Loucy (cell line): Measurements from ENCODE around the gene CPEB3.

ENCODE experiments used
- H2AFZ ChIP-seq: fragments of 200-600 bp; sonication (generic); 2 replicates; pipeline ENCODE4 v1.6.0; 2016; ENCODE audit warnings: antibody characterized with exemption, mild to moderate bottlenecking, low read length, moderate library complexity
- H3F3A ChIP-seq: fragments of 200-600 bp; 2 replicates; pipeline ENCODE4 v1.6.0; 2016; ENCODE audit warnings: antibody characterized with exemption, low read depth, mild to moderate bottlenecking
- H3K27me3 ChIP-seq: fragments of 200-600 bp; sonication (generic); 2 replicates; pipeline ENCODE4 v1.6.1; 2014; ENCODE audit warnings: low read length, mild to moderate bottlenecking; ENCODE audit not compliant: insufficient read depth, poor library complexity, severe bottlenecking
- H3K36me3 ChIP-seq: fragments of 200-600 bp; sonication (generic); 2 replicates; pipeline ENCODE4 v1.6.1; 2016; ENCODE audit warnings: low read length; ENCODE audit not compliant: insufficient read depth
- H3K4me1 ChIP-seq: fragments of 200-600 bp; sonication (generic); 2 replicates; pipeline ENCODE4 v1.5.1; 2014; ENCODE audit warnings: low read length, mild to moderate bottlenecking; ENCODE audit not compliant: insufficient read depth, poor library complexity, severe bottlenecking
- H3K4me2 ChIP-seq: fragments of 200-600 bp; sonication (generic); 2 replicates; pipeline ENCODE4 v1.6.0; 2014; ENCODE audit warnings: antibody characterized with exemption, low read length, low read depth, mild to moderate bottlenecking; ENCODE audit not compliant: poor library complexity, severe bottlenecking
- H3K4me3 ChIP-seq: fragments of 200-600 bp; sonication (generic); 2 replicates; pipeline ENCODE4 v1.5.1; 2014; ENCODE audit warnings: low read length, mild to moderate bottlenecking, mixed read lengths; ENCODE audit not compliant: poor library complexity, severe bottlenecking
- H3K79me2 ChIP-seq: fragments of 200-600 bp; sonication (generic); 2 replicates; pipeline ENCODE4 v1.6.1; 2014; ENCODE audit warnings: low read length; ENCODE audit not compliant: insufficient read depth
- H3K9ac ChIP-seq: fragments of 200-600 bp; sonication (generic); 2 replicates; pipeline ENCODE4 v1.6.0; 2014; ENCODE audit warnings: mild to moderate bottlenecking, low read depth, low read length, moderate library complexity; ENCODE audit not compliant: poor library complexity, severe bottlenecking
- H3K9me2 ChIP-seq: fragments of 200-600 bp; sonication (generic); replicated peaks from 2 replicates; pipeline ENCODE4 v1.6.1; 2016; ENCODE audit warnings: low read depth, low read length, mixed read lengths
- H3K9me3 ChIP-seq: fragments of 200-600 bp; sonication (generic); 2 replicates; pipeline ENCODE4 v1.6.1; 2014; ENCODE audit warnings: mild to moderate bottlenecking, antibody characterized with exemption, low read length, low read depth; ENCODE audit not compliant: insufficient read depth
- H4K20me1 ChIP-seq: fragments of 200-600 bp; sonication (generic); 2 replicates; pipeline ENCODE4 v1.6.0; 2014; ENCODE audit warnings: antibody characterized with exemption, low read length, mild to moderate bottlenecking; ENCODE audit not compliant: insufficient read depth, poor library complexity, severe bottlenecking
- CTCF ChIP-seq: fragments of 200-600 bp; sonication (generic); conservative IDR thresholded peaks from 2 replicates; pipeline ENCODE4 v1.5.1; 2014; ENCODE audit warnings: mild to moderate bottlenecking, antibody characterized with exemption, low read length
- EZH2phosphoT487 ChIP-seq: fragments of 200-600 bp; IDR thresholded peaks from 2 replicates; pipeline ENCODE4 v1.6.1; 2018; ENCODE audit warnings: antibody characterized with exemption, mild to moderate bottlenecking, moderate library complexity, borderline replicate concordance

The CPEB3 gene

DNA sequence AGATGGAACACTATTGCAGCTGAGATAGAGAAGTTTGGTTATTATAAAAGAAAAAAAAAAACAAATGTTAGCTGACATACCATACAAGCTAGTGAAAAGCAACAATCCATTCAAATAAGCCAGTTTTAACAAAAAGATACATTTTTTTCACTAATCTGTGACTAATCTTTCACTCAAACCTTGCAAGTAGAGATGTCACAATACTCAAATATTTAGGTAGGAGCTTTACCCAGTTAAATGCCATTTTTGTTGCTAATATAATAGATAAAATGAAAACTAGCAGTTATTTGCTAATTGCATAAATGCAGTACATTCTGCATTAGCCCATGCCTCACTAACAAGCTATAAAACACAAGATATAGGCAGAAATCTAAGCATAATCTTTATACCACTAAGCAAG is 243.7 kb downstream of the CPEB3 start:
- Histone ChIP-seq H3K9ac (peak overlapping the region; percentile 6), H2AFZ (no peak overlapping the region), H3K4me2 (peak overlapping the region; percentile 63), H3K4me3 (no peak overlapping the region), H3K4me1 (peaks cover 13% of the 10 kb centered on the region), H3K79me2 (no peaks in the 10 kb centered on the region), H4K20me1 (no peaks in the 10 kb centered on the region), H3F3A (0 out of 2 replicates have a peak, but pooled peaks cover 4% of the 10 kb centered on the region), H3K9me3 (no peaks in the 10 kb centered on the region), H3K9me2 (no peaks in the 10 kb centered on the region), H3K36me3 (no peaks in the 10 kb centered on the region), H3K27me3 (no peaks in the 10 kb centered on the region)
- no peak for TF ChIP-seq CTCF
- no peak for TF ChIP-seq EZH2phosphoT487

DNA sequence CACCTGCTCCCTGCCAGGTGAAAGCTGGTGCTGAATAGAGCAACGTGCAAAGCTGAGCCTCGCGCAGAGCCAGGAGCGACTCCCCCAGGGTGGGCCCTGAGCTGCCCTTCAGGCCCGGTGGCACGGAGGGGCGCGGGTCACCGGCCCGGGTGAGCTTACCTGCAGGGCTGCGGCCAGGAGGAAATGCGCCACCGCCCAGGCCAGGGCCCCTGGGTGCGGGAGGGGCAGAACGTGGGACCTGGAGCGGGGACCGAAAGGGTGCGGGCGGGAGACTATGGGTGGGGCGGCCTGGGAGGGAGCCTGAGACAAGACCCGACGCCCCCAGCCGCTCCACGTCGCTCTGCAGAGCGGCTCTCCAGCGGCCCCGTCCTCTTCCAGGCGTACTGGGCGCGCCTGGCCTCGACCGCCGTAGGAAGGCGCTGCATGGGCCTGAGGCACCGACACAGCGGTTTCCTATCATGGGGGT is 245.2 kb downstream of the CPEB3 start:
- Histone ChIP-seq H3K4me3 (no peak overlapping the region), H3K27me3 (no peaks in the 10 kb centered on the region), H3K9me2 (no peaks in the 10 kb centered on the region), H3K4me1 (peaks cover 13% of the 10 kb centered on the region), H3K9me3 (no peaks in the 10 kb centered on the region), H4K20me1 (no peaks in the 10 kb centered on the region), H3K9ac (no peak overlapping the region), H3K36me3 (no peaks in the 10 kb centered on the region), H3K79me2 (no peaks in the 10 kb centered on the region), H2AFZ (no peak overlapping the region), H3K4me2 (no peak overlapping the region), H3F3A (0 out of 2 replicates have a peak, but pooled peaks cover 4% of the 10 kb centered on the region)
- no peak for TF ChIP-seq CTCF
- TF ChIP-seq EZH2phosphoT487: no peak

GRCh38 chr10:92042541-92042940 is 248.3 kb downstream of the CPEB3 start:
- TF ChIP-seq EZH2phosphoT487: no peak
- TF ChIP-seq CTCF: no peak

More at GRCh38 chr10:92042541-92042940, 248.3 kb downstream of the CPEB3 start:
- no peaks in the 10 kb centered on the region for H3K36me3 ChIP-seq
- H3F3A ChIP-seq: no peaks in the 10 kb centered on the region
- no peak overlapping the region for H2AFZ ChIP-seq
- no peak overlapping the region for H3K4me3 ChIP-seq
- no peaks in the 10 kb centered on the region for H3K79me2 ChIP-seq
- no peaks in the 10 kb centered on the region for H4K20me1 ChIP-seq
- no peaks in the 10 kb centered on the region for H3K9me3 ChIP-seq
- H3K4me1 ChIP-seq: peaks cover 2% of the 10 kb centered on the region
- no peak overlapping the region for H3K9ac ChIP-seq
- H3K27me3 ChIP-seq: no peaks in the 10 kb centered on the region
- no peak overlapping the region for H3K4me2 ChIP-seq
- no peaks in the 10 kb centered on the region for H3K9me2 ChIP-seq
